ENCODE results near the gene SLC9A3. TPM values are rescaled to one million over a fixed set of nuclear protein-coding genes. Genes with fewer than 3 reads are reported as not detected.

The SLC9A3 gene
- total RNA-seq, 4 donors from 2014 or later: 0.29 to 3.9 (median 2.6) TPM

- no peak for DNase-seq
- H3K4me1 ChIP-seq: peaks cover 0 to 3% of the 10 kb centered on the region in 2 donors
- no peaks in the 10 kb centered on the region for H3K9me3 ChIP-seq
- no peaks in the 10 kb centered on the region for H3K27me3 ChIP-seq
- TF ChIP-seq POLR2A (IDR thresholded peaks at IDR 0.05) (no peak), CTCF (IDR thresholded peaks at IDR 0.05) (no peak)
- no peak overlapping the region for H3K27ac ChIP-seq
- H3K4me3 ChIP-seq: no peak overlapping the region
- H3K36me3 ChIP-seq: no peaks in the 10 kb centered on the region
- intact Hi-C loops (cut with DNase I; ENCODE audit: low total_unique reads): no loop called here
These were observed 5.5 kb downstream of the SLC9A3 start for GRCh38 chr5:518721-519120.

GRCh38 chr5:517535-518100 is 6.6 kb downstream of the SLC9A3 start:
- H3K27me3 ChIP-seq: no peaks in the 10 kb centered on the region
- H3K36me3 ChIP-seq: no peaks in the 10 kb centered on the region
- H3K4me3 ChIP-seq: no peak overlapping the region
- no peak overlapping the region for H3K27ac ChIP-seq
- intact Hi-C loops (cut with DNase I; ENCODE audit: low total_unique reads): no loop called here
- no peak for TF ChIP-seq POLR2A (IDR thresholded peaks at IDR 0.05)
- no peak for TF ChIP-seq CTCF (IDR thresholded peaks at IDR 0.05)
- H3K9me3 ChIP-seq: no peaks in the 10 kb centered on the region
- no peak for DNase-seq
- H3K4me1 ChIP-seq: no peaks in the 10 kb centered on the region

GRCh38 chr5:516980-517379 is 7.3 kb downstream of the SLC9A3 start:
- no peaks in the 10 kb centered on the region for H3K4me1 ChIP-seq
- H3K9me3 ChIP-seq: no peaks in the 10 kb centered on the region
- TF ChIP-seq CTCF (IDR thresholded peaks at IDR 0.05) (no peak), POLR2A (IDR thresholded peaks at IDR 0.05) (no peak)
- intact Hi-C loops (cut with DNase I; ENCODE audit: low total_unique reads): no loop called here
- no peak for DNase-seq
- no peaks in the 10 kb centered on the region for H3K27me3 ChIP-seq
- no peak overlapping the region for H3K4me3 ChIP-seq
- H3K27ac ChIP-seq: no peak overlapping the region
- no peaks in the 10 kb centered on the region for H3K36me3 ChIP-seq

GRCh38 chr5:516338-516925 is 7.8 kb downstream of the SLC9A3 start:
- no peak for DNase-seq
- no peaks in the 10 kb centered on the region for H3K36me3 ChIP-seq
- H3K4me1 ChIP-seq: no peaks in the 10 kb centered on the region
- no peaks in the 10 kb centered on the region for H3K27me3 ChIP-seq
- H3K4me3 ChIP-seq: no peak overlapping the region
- no peaks in the 10 kb centered on the region for H3K9me3 ChIP-seq
- no peak for TF ChIP-seq POLR2A (IDR thresholded peaks at IDR 0.05)
- intact Hi-C loops (cut with DNase I; ENCODE audit: low total_unique reads): no loop called here
- H3K27ac ChIP-seq: no peak overlapping the region

GRCh38 chr5:515273-515836 is 8.9 kb downstream of the SLC9A3 start:
- DNase-seq: no peak
- intact Hi-C loops (cut with DNase I; ENCODE audit: low total_unique reads): no loop called here
- Histone ChIP-seq H3K36me3 (no peaks in the 10 kb centered on the region), H3K27me3 (no peaks in the 10 kb centered on the region), H3K27ac (no peak overlapping the region), H3K9me3 (no peaks in the 10 kb centered on the region), H3K4me1 (no peaks in the 10 kb centered on the region), H3K4me3 (no peak overlapping the region)
- TF ChIP-seq CTCF (IDR thresholded peaks at IDR 0.05): no peak
- no peak for TF ChIP-seq POLR2A (IDR thresholded peaks at IDR 0.05)

All from uterus (tissue), 4 donors.